Measurements from ENCODE around the gene CCM2L.

The CCM2L gene

GRCh38 chr20:32062776-32063170 lies 52.5 kb downstream of the CCM2L start:
- DNase-seq: peak; percentile 63

DNA sequence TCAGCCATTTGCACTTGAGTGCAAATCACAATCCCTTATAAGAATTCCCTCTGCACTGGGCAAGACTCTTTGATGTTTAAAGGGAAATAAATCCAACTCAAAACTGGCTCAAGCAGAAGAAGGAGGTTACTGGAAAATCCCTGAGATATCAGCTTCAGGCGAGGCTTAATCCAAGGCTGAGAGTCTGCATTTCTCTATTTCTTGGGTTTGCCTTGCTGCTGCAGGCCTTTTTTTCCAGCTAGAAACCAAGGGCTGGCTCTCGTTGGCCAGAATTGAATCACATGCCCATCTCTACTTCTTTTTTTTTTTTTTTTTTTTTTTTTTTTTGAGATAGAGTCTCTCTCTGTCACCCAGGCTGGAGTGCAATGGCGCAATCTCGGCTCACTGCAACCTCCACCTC lies 53.5 kb downstream of the CCM2L start:
- DNase-seq: no peak

DNA sequence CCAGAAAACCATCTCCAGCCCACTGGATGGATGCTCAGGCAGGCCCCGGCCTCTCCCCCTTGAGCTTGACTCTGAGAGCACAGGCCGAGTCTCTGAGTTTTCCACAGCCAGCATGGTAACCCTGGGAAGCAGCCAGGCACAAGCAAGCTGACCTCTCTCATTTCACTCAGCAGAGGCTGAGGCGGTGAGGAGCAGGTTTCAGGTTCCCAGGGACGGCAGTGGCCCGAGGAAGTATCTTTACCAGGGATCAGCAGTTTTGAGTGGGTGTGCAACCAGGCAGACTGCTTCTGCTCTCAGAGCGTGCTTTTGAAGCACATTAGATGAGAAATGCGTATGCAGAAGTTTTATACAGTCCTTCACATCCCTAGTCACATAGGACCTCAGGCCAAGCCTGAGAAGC lies 54.4 kb downstream of the CCM2L start:
- DNase-seq: no peak

GRCh38 chr20:32067234-32067821 lies 57.1 kb downstream of the CCM2L start:
- no peak for DNase-seq

GRCh38 chr20:32068174-32068573 lies 57.9 kb downstream of the CCM2L start:
- no peak for DNase-seq

GRCh38 chr20:32069711-32070110 lies 59.5 kb downstream of the CCM2L start:
- no peak for DNase-seq

GRCh38 chr20:32070282-32070681 lies 60.0 kb downstream of the CCM2L start:
- DNase-seq: no peak

DNA sequence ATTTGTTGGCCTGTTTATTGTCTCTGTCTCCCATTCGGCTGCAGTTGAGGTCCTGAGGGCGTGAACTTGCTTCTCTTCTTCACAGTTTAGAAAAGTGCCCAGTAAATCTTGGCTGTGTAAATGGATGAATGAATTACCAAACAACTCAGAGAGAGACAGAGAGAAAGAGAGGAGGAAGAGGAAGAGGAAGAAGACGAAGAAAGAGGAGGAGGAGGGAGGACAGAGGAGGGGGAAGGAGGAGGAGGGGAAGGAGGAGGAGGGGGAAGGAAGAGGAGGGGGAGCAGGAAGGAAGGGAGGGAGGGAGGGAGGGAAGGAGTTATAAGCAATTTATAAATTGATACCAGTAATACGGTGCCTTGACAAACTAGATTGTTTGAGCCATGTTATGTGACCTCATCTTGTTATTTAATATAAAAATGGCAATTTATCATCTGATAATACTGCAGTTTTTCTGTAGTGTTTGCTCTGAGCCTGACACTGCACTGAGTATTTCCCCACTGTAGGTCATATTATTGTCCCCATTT lies 60.5 kb downstream of the CCM2L start:
- DNase-seq: no peak

- DNase-seq: no peak
Observed at GRCh38 chr20:32071395-32072167, 61.3 kb downstream of the CCM2L start.

- no peak for DNase-seq
Observed at GRCh38 chr20:32072168-32072750, 62.0 kb downstream of the CCM2L start.

DNA sequence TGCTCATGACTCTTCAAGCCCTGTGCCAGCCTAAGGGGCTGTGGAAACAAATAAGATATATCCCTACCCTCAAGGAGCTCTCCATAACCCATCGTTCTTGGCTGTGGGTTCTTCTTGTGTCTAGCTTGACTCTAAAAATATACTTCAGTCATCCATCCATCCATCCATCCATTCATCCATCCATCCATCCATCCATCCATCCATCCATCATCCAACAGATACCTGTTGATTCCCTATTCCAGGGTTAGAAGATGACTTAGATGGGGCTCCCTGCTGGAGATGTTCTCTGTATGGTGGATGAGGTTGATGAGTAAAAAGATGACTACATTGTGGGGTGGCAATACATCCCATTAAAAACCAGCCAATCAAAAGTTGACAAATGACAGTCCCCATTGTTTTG lies 65.3 kb downstream of the CCM2L start:
- DNase-seq: no peak

- DNase-seq: no peak
Observed at GRCh38 chr20:32077190-32077589, 67.0 kb downstream of the CCM2L start.

DNA sequence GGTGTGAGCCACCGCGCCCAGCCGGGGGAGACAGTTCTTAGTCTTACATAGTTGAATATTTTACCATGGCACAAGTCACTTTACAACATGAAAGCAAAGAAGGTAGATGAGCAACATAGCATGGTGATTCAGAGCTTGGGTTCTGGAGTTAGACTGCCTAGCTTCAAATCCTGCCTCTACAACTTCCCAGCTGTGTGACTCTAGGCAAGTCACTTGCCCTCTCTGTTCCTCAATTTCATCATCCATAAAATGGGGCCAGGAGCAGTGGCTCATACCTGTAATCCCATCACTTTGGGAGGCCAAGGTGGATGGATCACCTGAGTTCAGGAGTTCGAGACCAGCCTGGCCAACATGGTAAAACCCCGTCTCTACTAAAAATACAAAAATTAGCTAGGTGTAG lies 68.1 kb downstream of the CCM2L start:
- DNase-seq: no peak

- DNase-seq: no peak
Observed at GRCh38 chr20:32078791-32079190, 68.6 kb downstream of the CCM2L start.

- DNase-seq: no peak
Observed at GRCh38 chr20:32079655-32080109, 69.4 kb downstream of the CCM2L start.

GRCh38 chr20:32080783-32081182 lies 70.5 kb downstream of the CCM2L start:
- DNase-seq: no peak

Measured in femur (tissue), 1 donor.